H1 (cell line): ENCODE data around the gene TPSAB1. TPM values are rescaled to one million over a fixed set of nuclear protein-coding genes. Genes with fewer than 3 reads are reported as not detected.

ENCODE experiments used
- CTCF ChIA-PET: fragments of 300-600 bp; sonication (Branson Sonifier 250); formaldehyde crosslinking; loops from one replicate; lab custom pipeline; 2021; ENCODE audit not compliant: partially characterized antibody; lab: Charles Lee
- POLR2A ChIA-PET: fragments of 300-600 bp; sonication (Branson Sonifier 250); formaldehyde crosslinking; loops from one replicate; lab custom pipeline; 2021; ENCODE audit warnings: inconsistent platforms; ENCODE audit not compliant: partially characterized antibody; lab: Charles Lee
- DNase-seq, 2 experiments: peaks; one replicate each; pipeline versions ENCODE4 v3.0.0 to v3.0.0-alpha.2; 2010 to 2022; ENCODE audit warnings: low spot score in 2 of 2, low read depth in 1 of 2, mixed read lengths in 1 of 2
- FAIRE-seq: peaks from 2 replicates; lab custom pipeline; 2011; peaks lifted over from hg19 to GRCh38; lab: Jason Lieb, UNC
- H2AFZ ChIP-seq: 2 replicates; pipeline ENCODE4 v1.8.1; 2012; ENCODE audit warnings: low read length, inconsistent platforms
- H2AK5ac ChIP-seq: 2 replicates; pipeline ENCODE4 v1.6.1; 2013; ENCODE audit warnings: low read depth, low read length
- H2BK120ac ChIP-seq: replicated peaks from 2 replicates; pipeline ENCODE3; 2013; ENCODE audit warnings: low read depth, low read length, inconsistent platforms
- H2BK12ac ChIP-seq: 2 replicates; pipeline ENCODE4 v1.6.1; 2013; ENCODE audit warnings: low read depth, low read length
- H2BK15ac ChIP-seq: 2 replicates; pipeline ENCODE4 v1.6.1; 2013; ENCODE audit warnings: low read length
- H2BK20ac ChIP-seq: 2 replicates; pipeline ENCODE4 v1.6.1; 2013; ENCODE audit warnings: low read length
- H2BK5ac ChIP-seq: 2 replicates; pipeline ENCODE4 v1.6.1; 2013; ENCODE audit warnings: low read depth, low read length
- H3K14ac ChIP-seq: 2 replicates; pipeline ENCODE4 v1.6.1; 2013; ENCODE audit warnings: inconsistent platforms; ENCODE audit not compliant: insufficient read length
- H3K18ac ChIP-seq: 2 replicates; pipeline ENCODE4 v1.6.1; 2013; ENCODE audit warnings: low read length; ENCODE audit errors: extremely low read depth
- H3K23ac ChIP-seq: 2 replicates; pipeline ENCODE4 v1.6.1; 2013; ENCODE audit warnings: inconsistent platforms; ENCODE audit not compliant: insufficient read length
- H3K23me2 ChIP-seq: 2 replicates; pipeline ENCODE4 v1.6.1; 2013; ENCODE audit warnings: low read depth, low read length
- H3K27ac ChIP-seq: 2 replicates; pipeline ENCODE4 v1.6.1; 2011; ENCODE audit warnings: low read depth, low read length, inconsistent platforms
- H3K27me3 ChIP-seq, 4 experiments: replicated peaks in 1 of 4; 1 replicate in 1 of 4; 2 replicates in 3 of 4; pipeline versions ENCODE4 v1.6.1 to v1.8.1; 2011 to 2013; ENCODE audit warnings: low read length in 3 of 4, mild to moderate bottlenecking in 3 of 4, inconsistent platforms in 2 of 4, mixed read lengths in 2 of 4, moderate library complexity in 1 of 4; ENCODE audit not compliant: control insufficient read depth in 3 of 4, insufficient read depth in 3 of 4; ENCODE audit errors: extremely low read depth in 1 of 4
- H3K36me3 ChIP-seq, 4 experiments: 2 replicates each; pipeline versions ENCODE4 v1.6.1 to v1.8.1; 2011 to 2013; ENCODE audit warnings: mild to moderate bottlenecking in 4 of 4, low read length in 3 of 4, moderate library complexity in 2 of 4, control low read depth in 1 of 4, inconsistent platforms in 1 of 4; ENCODE audit not compliant: insufficient read depth in 4 of 4, control insufficient read depth in 2 of 4
- H3K4ac ChIP-seq: replicated peaks from 2 replicates; pipeline ENCODE3; 2013; ENCODE audit warnings: low read length, low read depth, mixed read lengths, inconsistent platforms; ENCODE audit not compliant: insufficient read length
- H3K4me1 ChIP-seq, 4 experiments: replicated peaks in 1 of 4; 1 replicate in 1 of 4; 2 replicates in 3 of 4; pipeline versions ENCODE4 v1.6.1 to v1.8.1; 2011 to 2013; ENCODE audit warnings: low read length in 3 of 4, inconsistent platforms in 2 of 4, mixed read lengths in 1 of 4; ENCODE audit not compliant: insufficient read depth in 4 of 4, control insufficient read depth in 3 of 4
- H3K4me2 ChIP-seq, 2 experiments: 2 replicates each; pipeline versions ENCODE4 v1.6.1 to v1.8.1; 2011 to 2013; ENCODE audit warnings: low read depth in 2 of 2, low read length in 2 of 2, control low read depth in 1 of 2, inconsistent platforms in 1 of 2, mild to moderate bottlenecking in 1 of 2; ENCODE audit not compliant: insufficient read depth in 1 of 2
- H3K4me3 ChIP-seq, 4 experiments: fragments of 200-600, 300-600 bp in 1 of 4; sonication (generic), shearing (Covaris generic), sonication (Bioruptor Twin) in 1 of 4; 2 replicates each; pipeline versions ENCODE4 v1.5.1 to v1.8.1; 2011 to 2016; ENCODE audit warnings: low read length in 4 of 4, low read depth in 3 of 4, control low read depth in 2 of 4, inconsistent platforms in 2 of 4, mild to moderate bottlenecking in 2 of 4, mixed read lengths in 1 of 4, moderate library complexity in 1 of 4; ENCODE audit not compliant: insufficient read depth in 2 of 4; ENCODE audit errors: extremely low read depth in 1 of 4
- H3K56ac ChIP-seq: replicated peaks from 2 replicates; pipeline ENCODE3; 2013; ENCODE audit warnings: low read depth, mild to moderate bottlenecking, mixed read lengths, low read length, inconsistent platforms; ENCODE audit not compliant: insufficient read length
- H3K79me1 ChIP-seq: 2 replicates; pipeline ENCODE4 v1.6.1; 2013; ENCODE audit warnings: low read depth, low read length, control low read depth
- H3K79me2 ChIP-seq, 2 experiments: 2 replicates each; pipeline versions ENCODE4 v1.6.1 to v1.8.1; 2012 to 2013; ENCODE audit warnings: low read length in 2 of 2, mild to moderate bottlenecking in 2 of 2, inconsistent platforms in 1 of 2; ENCODE audit not compliant: insufficient read depth in 2 of 2, control insufficient read depth in 1 of 2
- H3K9ac ChIP-seq, 4 experiments: replicated peaks in 1 of 4; 1 replicate in 1 of 4; 2 replicates in 3 of 4; pipeline versions ENCODE4 v1.6.1 to v1.8.1; 2011 to 2013; ENCODE audit warnings: low read depth in 3 of 4, low read length in 3 of 4, control low read depth in 2 of 4, mild to moderate bottlenecking in 2 of 4, moderate library complexity in 2 of 4, inconsistent platforms in 1 of 4; ENCODE audit errors: extremely low read depth in 1 of 4
- H3K9me3 ChIP-seq, 2 experiments: 2 replicates each; pipeline versions ENCODE4 v1.6.1 to v1.8.1; 2012 to 2013; ENCODE audit warnings: mild to moderate bottlenecking in 2 of 2, moderate library complexity in 2 of 2, control low read depth in 1 of 2, inconsistent platforms in 1 of 2, low read depth in 1 of 2, low read length in 1 of 2, mixed read lengths in 1 of 2; ENCODE audit not compliant: insufficient read depth in 2 of 2
- H4K20me1 ChIP-seq, 2 experiments: replicated peaks in 1 of 2; 2 replicates each; pipeline versions ENCODE3 to v1.8.1; 2011 to 2013; ENCODE audit warnings: inconsistent platforms in 2 of 2, low read length in 2 of 2, mild to moderate bottlenecking in 1 of 2; ENCODE audit not compliant: insufficient read depth in 2 of 2, control insufficient read depth in 1 of 2
- H4K5ac ChIP-seq: 2 replicates; pipeline ENCODE4 v1.6.1; 2013; ENCODE audit warnings: low read length, low read depth, mixed read lengths, inconsistent platforms; ENCODE audit not compliant: insufficient read length
- H4K8ac ChIP-seq: 2 replicates; pipeline ENCODE4 v1.8.0; 2013; ENCODE audit warnings: mild to moderate bottlenecking, moderate library complexity, low read length, inconsistent platforms; ENCODE audit not compliant: insufficient read depth; ENCODE audit errors: extremely low read depth
- H4K91ac ChIP-seq: replicated peaks from 2 replicates; pipeline ENCODE3; 2013; ENCODE audit warnings: low read length, mixed read lengths, inconsistent platforms; ENCODE audit not compliant: insufficient read length
- BACH1 ChIP-seq: IDR thresholded peaks from 2 replicates; pipeline ENCODE4 v1.6.1; 2012; ENCODE audit warnings: low read length, improper control_type of control experiment
- CBX8 ChIP-seq: fragments of 300-800, 300-1000 bp; sonication (generic); IDR thresholded peaks from 2 replicates; pipeline ENCODE4 v1.7.1; 2016; ENCODE audit warnings: low read depth, low read length, borderline replicate concordance
- CEBPB ChIP-seq: IDR thresholded peaks from 2 replicates; pipeline ENCODE4 v1.6.1; 2012; ENCODE audit warnings: low read depth, low read length
- EP300 ChIP-seq, 2 experiments: IDR thresholded peaks; 1 replicate in 1 of 2; 2 replicates in 1 of 2; pipeline ENCODE4 v1.6.1; 2011 to 2012; ENCODE audit warnings: low read depth in 2 of 2, low read length in 2 of 2, mild to moderate bottlenecking in 2 of 2, borderline replicate concordance in 1 of 2, inconsistent platforms in 1 of 2, moderate library complexity in 1 of 2
- FOSL1 ChIP-seq: IDR thresholded peaks from 2 replicates; pipeline ENCODE4 v1.6.1; 2011; ENCODE audit warnings: mild to moderate bottlenecking, low read depth, low read length, moderate library complexity; ENCODE audit not compliant: insufficient read depth
- HDAC6 ChIP-seq: IDR thresholded peaks from one replicate; pipeline ENCODE4 v1.7.1; 2012; ENCODE audit warnings: low read depth, mild to moderate bottlenecking, inconsistent platforms, low read length, moderate library complexity
- KDM1A ChIP-seq: fragments of 200-600, 300-600 bp; sonication (generic); IDR thresholded peaks from 2 replicates; pipeline ENCODE4 v1.7.1; 2016; ENCODE audit warnings: mild to moderate bottlenecking, low read length, borderline replicate concordance
- KDM4A ChIP-seq: IDR thresholded peaks from one replicate; pipeline ENCODE4 v1.7.1; 2012; ENCODE audit warnings: low read depth, mild to moderate bottlenecking, moderate library complexity, low read length, inconsistent platforms; ENCODE audit not compliant: severe bottlenecking
- SIRT6 ChIP-seq: IDR thresholded peaks from one replicate; pipeline ENCODE4 v1.7.1; 2012; ENCODE audit warnings: low read length, inconsistent platforms
- SP2 ChIP-seq: IDR thresholded peaks from 2 replicates; pipeline ENCODE4 v1.6.1; 2012; ENCODE audit warnings: mild to moderate bottlenecking, low read length, inconsistent platforms
- SUZ12 ChIP-seq: fragments of 200-600 bp; sonication (generic); IDR thresholded peaks from 2 replicates; pipeline ENCODE4 v1.6.1; 2012; ENCODE audit warnings: mild to moderate bottlenecking, inconsistent platforms, low read length, moderate library complexity, mixed read lengths
- TBP ChIP-seq: IDR thresholded peaks from 2 replicates; pipeline ENCODE4 v1.6.1; 2011; ENCODE audit warnings: low read depth, low read length, improper control_type of control experiment
- WGBS, 2 experiments: shearing (Covaris generic) in 1 of 2; methylation state at CpG; one replicate each; pipeline versions ENCODE4 v1.1.6 to v1.1.7; 2013 to 2015; ENCODE audit warnings: low lambda C conversion rate in 2 of 2, mixed read lengths in 2 of 2, inconsistent platforms in 1 of 2, low coverage in 1 of 2, missing lambda C conversion rate in 1 of 2; ENCODE audit not compliant: insufficient replicate concordance in 2 of 2, insufficient coverage in 1 of 2, insufficient read length in 1 of 2; ENCODE audit errors: extremely low coverage in 1 of 2, missing lambda C conversion rate in 1 of 2; 5-methylcytosine and 5-hydroxymethylcytosine counted together
- polyA plus RNA-seq, 7 experiments: library from polyadenylated mRNA; depleted of rRNA in 3 of 7; stranded (reverse) in 5 of 7; unstranded in 2 of 7; fragments of >200 nt in 5 of 7; fragments of 200-250 nt in 2 of 7; gene quantifications; 1 replicate in 5 of 7; 2 replicates in 1 of 7; 4 replicates in 1 of 7; pipeline versions ENCODE4 v1.2.1 to v1.2.3, GENCODE V29; 2011 to 2013; ENCODE audit warnings: missing spikeins in 2 of 7, mixed read lengths in 2 of 7
- total RNA-seq: library from RNA; stranded (reverse); fragmentation: NEBNext Ultra II Directional; extraction: Animal tissue kit (Norgen Biotek cat#: 25700); gene quantifications from 2 replicates; pipeline ENCODE4 v1.2.1, GENCODE V29; 2021

The TPSAB1 gene
- total and polyA plus RNA-seq, 2 of the 8 experiments (the other 6 are each of a cell fraction or from before 2014, with no cell fraction given): 0.09 TPM; not detected in 1

- Histone ChIP-seq H3K27ac (no peak overlapping the region), H3K36me3 (no peaks in the 10 kb centered on the region), H4K8ac (no peak overlapping the region), H3K4me1 (peaks cover 0 to 8% (median 6%) of the 10 kb centered on the region in 4 experiments; a peak in 5 of 7 replicates), H4K5ac (no peak overlapping the region), H2BK12ac (no peak overlapping the region), H3K18ac (no peak overlapping the region), H3K27me3 (no peaks in the 10 kb centered on the region), H3K79me2 (no peaks in the 10 kb centered on the region), H3K23me2 (peaks cover 3% of the 10 kb centered on the region; the same call in 1 of the 2 replicates), H3K4me2 (no peak overlapping the region), H3K23ac (no peak overlapping the region), H2BK5ac (no peak overlapping the region), H3K14ac (no peak overlapping the region), H2BK120ac (no peak overlapping the region), H3K4me3 (no peak overlapping the region), H3K4ac (no peak overlapping the region), H3K56ac (no peak overlapping the region), H3K9ac (no peak overlapping the region), H4K20me1 (peaks cover 0 to 2% of the 10 kb centered on the region in 2 experiments), H2BK20ac (no peak overlapping the region), H4K91ac (no peak overlapping the region), H2AFZ (no peak overlapping the region), H2AK5ac (no peak overlapping the region), H2BK15ac (no peak overlapping the region), H3K9me3 (no peaks in the 10 kb centered on the region), H3K79me1 (no peaks in the 10 kb centered on the region)
- CTCF ChIA-PET: interaction anchor here (0.6 to 1.6 kb wide), 5 partner anchors 10 to 672 kb away, joined by 3 to 7 read pairs (median 3); no protein-coding TSS in a partner anchor
- TF ChIP-seq KDM4A: no peak
- no peak for TF ChIP-seq CBX8
- TF ChIP-seq BACH1: no peak
- TF ChIP-seq KDM1A: no peak
- no peak for TF ChIP-seq HDAC6
- TF ChIP-seq SUZ12: no peak
- TF ChIP-seq SP2: no peak
- no peak for TF ChIP-seq FOSL1
- TF ChIP-seq CEBPB: no peak
- no peak for TF ChIP-seq EP300 (IDR thresholded peaks at IDR 0.05; ENCODE audit: borderline replicate concordance in 1 of 2, low read depth in 2 of 2, low read length in 2 of 2)
- TF ChIP-seq TBP: no peak
- no peak for TF ChIP-seq SIRT6
- DNase-seq (no peak), FAIRE-seq (no peak)
- WGBS, 2 experiments: 85% methylated on average over 15 of the region's 15 CpGs; no CpG with 5 or more reads in 1 of the 2 experiments
- POLR2A ChIA-PET: interaction anchor here (1.2 kb wide), 1 partner anchor 10 kb away, joined by 4 read pairs; no protein-coding TSS in a partner anchor
Observed at GRCh38 chr16:1273816-1274215, 33.3 kb downstream of the TPSAB1 start.
